COR-L47 (cell line): ENCODE results near the gene PRPS1.
"Not testable (repeated sequence)": the region's sequence is repeated elsewhere in the genome, so short reads cannot be mapped to it uniquely, and the experiment has no call there.

ENCODE experiments used
- DNase-seq: peaks from one replicate; lab custom pipeline; 2025; lab: John Stamatoyannopoulos, UW

The PRPS1 gene

DNA sequence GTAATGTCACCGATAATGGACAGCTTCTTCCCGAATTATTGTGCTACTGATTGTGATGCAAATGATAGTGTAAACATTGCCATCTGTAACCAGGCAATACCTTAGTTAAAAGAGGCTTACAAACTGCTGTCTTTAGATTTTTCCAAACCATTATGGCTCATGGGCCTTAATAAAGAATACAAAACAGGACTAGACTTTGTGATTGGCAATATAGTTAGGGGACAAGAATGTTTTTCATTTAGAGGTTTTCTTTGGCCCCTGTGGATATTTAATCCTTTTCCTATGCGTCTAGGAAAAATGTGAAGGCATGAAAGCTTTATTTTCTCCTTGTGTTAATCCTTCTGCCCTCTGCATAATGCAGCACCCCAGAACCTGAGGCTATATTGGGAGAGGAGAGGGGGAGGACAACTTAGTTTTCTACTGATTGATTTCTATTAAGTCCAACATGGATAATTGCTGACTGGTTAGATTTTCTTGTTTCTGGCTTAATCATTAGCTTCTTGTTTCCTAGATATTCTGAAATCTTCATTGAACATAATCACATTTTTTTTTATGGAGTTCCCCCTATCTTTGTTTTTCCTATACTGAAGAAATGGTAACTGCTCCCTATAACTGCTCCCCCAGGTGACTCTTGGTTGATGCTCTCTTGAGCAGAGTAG lies 1.9 kb downstream of the PRPS1 start:
- no peak for DNase-seq

- no peak for DNase-seq
Measured at GRCh38 chrX:107632346-107632745, 4.0 kb downstream of the PRPS1 start.

GRCh38 chrX:107646735-107647134 lies 18.4 kb downstream of the PRPS1 start:
- no peak for DNase-seq

- no peak for DNase-seq
Measured at GRCh38 chrX:107648332-107648731, 20.0 kb downstream of the PRPS1 start.

- DNase-seq, result no peak
Measured at GRCh38 chrX:107654566-107654871, 26.2 kb downstream of the PRPS1 start.

DNA sequence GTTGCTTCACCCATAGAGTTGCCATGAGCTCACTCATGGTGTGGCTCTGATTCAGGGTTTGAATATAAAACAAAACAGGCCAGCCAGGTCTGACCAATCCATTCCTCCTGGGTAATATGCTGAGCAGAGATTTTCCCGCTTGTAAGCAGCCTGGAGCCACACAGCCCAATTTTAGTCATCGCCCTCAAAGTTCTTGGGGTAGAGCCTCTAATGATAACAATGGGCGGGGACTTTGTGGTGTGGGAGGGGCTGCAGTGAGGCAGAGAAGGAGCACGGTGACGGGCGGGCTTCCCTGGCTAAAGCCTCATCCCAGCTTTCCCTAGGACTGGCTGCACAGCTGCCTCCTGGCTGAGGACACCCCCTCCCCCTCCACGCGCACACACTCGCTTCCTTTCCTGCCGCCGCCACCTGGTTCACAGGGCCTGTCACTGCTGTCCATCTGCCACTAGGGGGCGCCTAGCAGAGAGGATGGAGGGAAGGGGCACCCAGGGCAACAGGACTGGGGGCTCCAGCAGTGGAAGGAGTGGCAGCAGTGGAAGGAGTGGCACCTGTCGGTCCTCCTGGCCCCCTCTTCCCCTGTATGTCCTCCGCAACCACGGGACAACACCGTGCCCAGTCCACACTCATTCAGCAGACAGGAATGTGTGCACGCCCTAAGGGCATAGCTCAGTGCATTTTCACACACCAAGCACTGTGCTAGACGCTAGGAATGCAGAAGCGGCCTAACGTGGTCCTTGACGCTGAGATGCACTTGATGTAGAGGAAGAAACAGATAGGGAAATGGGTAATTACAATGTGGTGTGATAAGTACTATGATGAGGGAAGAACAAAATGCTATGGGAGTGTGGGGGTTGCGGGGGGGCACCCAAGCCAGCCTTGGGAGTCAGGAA lies 26.8 kb downstream of the PRPS1 start:
- peak; percentile 4 for DNase-seq

DNA sequence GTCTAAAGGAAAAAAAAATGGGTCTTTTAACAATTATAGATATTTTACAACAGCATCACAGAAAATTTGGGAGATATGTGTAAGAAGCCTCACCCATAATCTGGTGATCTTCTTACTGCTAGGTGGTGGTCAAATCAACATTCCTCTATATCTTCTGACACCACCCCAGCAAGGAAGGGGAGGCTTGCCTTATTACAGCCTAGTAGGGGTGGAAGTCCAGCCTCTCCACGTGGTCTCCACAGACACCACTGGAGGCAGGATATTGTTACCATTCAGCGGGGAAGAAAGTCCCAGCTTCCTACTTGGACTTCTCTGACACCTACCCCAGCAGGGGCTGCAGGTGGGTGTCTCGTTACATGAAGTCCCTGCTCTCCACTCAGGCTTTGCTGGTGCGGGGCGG lies 28.7 kb downstream of the PRPS1 start:
- DNase-seq, result no peak

DNA sequence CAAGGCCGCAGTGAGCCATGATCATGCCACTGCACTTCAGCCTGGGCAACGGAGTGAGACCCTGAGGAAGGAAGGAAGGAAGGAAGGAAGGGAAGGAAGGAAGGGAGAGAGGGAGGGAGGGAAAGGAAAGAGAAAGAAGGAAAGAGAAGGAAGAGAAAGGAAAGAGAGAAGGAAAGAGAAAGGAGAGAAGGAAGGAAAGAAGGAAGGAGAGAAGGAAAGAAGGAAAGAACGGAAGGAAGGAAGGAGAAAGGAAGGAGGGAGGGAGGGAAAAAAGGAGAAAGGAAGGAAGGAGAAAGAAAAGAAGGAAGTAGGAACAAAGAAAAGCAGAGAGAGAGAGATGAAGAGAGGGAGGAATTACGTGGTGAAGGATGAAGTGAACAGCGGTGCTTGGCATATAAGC lies 30.4 kb downstream of the PRPS1 start:
- DNase-seq, result no peak

GRCh38 chrX:107659286-107659685 lies 31.0 kb downstream of the PRPS1 start:
- DNase-seq, result no peak

DNA sequence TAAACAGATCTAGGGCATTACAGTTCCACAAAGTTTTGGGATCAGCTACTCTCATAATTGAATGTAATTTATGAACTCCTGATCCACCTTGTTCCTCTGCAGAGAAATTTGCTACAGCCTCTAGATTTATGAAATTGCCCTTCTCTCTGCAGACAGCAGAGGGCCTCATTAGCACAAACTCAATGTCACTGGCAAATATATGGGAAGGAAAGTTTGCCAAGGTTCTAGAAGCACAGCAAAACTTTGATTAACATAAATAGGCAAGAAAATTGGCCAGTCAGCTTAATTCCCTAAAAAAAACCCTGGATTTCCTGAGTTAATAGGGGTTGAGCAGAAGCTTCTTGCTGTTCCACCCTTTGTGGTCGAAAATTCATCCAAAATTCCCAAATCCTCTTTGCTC lies 31.5 kb downstream of the PRPS1 start:
- DNase-seq, result no peak

DNA sequence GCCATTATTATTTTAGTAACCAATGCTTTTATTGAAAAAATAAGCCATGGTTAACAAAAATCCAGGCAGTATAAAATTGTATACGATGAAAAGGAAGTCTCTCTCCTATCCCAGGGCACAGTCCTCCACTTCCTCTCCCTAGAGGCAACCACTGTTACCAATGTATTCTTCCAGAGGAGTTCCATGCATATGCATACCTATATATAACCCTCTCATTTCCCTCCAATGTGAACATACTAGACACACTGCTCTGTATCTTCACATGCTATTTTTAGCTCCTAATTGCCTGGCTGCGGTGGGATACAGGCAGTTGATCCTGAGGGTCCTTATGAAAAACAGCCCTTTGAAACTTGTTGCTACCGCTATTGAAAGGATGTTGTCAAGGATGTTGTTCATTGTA lies 33.8 kb downstream of the PRPS1 start:
- no peak for DNase-seq

DNA sequence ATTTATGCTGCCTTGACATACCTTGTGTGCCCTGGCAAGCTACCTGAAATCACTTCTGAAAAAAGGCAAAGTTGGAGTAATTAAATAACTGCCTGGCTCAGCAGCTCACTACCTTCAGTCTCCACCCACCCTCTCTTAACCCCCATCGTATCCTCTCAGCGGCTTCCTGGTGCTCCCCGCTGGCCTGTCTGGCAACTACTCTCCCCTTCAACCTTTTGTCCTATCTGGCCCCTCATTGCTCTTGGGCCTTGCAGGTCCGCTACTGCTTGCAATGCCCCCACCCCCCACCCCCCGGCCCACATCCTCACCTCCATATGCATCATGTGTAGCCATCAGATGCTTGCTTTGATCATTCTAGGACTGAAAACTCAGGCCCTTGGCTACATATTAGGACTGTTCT lies 34.5 kb downstream of the PRPS1 start:
- DNase-seq, result no peak

DNA sequence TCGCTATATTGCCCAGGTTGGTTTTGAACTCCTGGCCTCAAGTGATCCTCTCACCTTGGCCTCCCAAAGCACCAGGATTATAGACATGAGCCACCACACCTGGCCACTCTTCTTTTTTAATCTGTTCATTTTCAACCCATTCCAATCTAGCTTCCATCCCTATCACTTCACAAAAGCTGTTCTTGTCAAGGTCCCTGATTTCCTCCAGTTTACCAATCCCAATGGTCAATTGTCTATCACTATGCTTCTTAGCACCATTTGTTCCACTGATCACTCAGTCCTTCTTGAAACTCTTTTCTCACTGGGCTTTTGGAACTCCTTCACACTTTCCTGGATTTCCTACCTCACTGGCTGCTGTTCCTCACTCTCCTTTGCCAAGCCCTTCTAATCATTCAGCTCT lies 38.6 kb downstream of the PRPS1 start:
- DNase-seq, result no peak

DNA sequence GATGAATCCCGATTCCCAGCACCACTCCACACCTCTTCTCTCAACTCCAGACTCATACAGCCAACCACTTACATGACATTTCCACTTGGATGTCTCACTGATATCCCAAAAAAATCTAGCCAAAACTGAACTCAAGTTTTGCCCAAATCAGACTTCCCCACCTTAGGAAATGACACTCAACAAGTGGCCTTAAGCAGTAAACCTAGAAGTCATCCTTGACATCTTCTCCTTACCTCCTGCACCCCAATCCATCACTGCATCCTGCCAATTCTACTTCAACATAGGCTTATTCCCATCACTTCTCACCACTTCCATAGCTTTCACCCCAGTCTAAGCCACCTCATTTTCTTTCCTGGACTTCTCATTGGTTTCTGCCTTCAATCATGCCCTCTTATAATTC lies 39.1 kb downstream of the PRPS1 start:
- no peak for DNase-seq

GRCh38 chrX:107668710-107669109 lies 40.4 kb downstream of the PRPS1 start:
- DNase-seq, result not testable (repeated sequence)

GRCh38 chrX:107669261-107669660 lies 41.0 kb downstream of the PRPS1 start:
- no peak for DNase-seq

DNA sequence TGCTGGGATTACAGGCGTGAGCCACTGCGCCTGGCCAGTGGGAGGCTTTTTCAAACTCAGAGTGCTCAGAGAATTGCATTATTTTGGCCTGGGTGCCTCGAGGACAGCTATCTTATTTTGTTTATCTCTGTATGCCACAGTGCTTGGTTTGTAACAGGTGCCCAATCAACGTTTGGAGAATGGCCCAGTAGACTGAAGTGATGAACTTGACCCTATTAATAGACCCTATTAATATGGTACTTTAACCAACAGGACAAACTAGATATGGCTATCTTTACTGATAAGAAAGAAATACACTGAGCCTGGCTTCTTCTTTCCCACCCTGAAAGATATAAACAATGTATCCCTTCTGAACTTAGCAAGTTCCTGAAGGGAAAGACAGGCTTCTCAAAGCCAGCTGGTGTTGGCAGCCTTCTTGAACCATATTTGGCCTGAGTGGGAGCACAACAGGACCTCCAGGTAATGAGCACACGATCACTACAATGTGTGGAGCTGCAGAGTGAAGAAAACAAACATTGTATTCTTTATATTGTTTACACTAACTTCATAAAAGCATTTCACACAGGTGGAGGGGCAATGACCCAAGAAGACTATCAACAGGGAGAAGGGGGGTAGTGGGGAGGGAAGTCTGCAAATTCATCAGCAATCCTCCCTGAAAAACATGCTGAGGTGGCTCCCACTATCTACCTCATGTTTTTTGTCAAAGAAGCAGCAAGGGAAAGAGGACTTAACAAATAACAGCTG lies 41.7 kb downstream of the PRPS1 start:
- peak; percentile 27 for DNase-seq

GRCh38 chrX:107671256-107671655 lies 42.9 kb downstream of the PRPS1 start:
- DNase-seq, result not testable (repeated sequence)

DNA sequence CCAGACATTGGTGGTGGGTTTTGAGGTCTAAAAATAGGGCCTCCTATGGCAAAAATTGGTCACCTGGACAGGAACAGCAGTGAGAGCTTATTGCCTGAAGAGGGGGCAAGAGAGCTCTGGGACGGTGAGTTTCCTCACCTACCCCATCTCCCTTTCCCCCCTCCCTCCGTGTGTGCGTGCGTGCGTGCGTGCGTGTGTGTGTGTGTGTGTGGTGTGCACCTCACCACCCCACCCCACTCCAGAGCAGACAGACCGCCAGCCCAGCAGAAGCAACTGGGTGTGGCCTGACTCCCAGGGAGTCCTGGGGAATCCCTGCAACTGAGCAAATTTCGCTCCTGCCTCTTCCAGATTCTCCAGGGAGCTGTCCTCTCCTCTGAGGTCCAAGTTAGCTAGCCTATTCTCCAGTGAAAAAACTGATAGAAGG lies 44.7 kb downstream of the PRPS1 start:
- DNase-seq, result peak; percentile 8

DNA sequence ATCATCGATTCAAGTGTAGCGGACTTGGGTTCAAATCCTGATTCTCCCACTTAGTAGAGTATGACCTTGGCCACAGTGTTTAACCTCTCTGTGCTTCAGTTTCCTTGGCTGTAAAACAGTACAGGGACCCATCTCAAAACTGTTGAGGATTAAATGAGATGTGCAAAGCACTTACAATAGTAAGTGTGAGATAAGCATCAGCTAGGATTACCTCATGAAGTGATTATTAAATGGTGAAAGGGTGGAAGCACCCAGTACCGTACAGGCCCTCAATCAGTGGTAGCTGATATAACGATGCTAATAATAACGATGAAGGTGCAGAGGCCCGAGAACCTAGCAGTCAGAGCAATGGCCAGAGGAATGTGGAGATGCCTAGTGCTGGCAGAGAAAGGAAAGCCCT lies 45.1 kb downstream of the PRPS1 start:
- DNase-seq, result no peak

DNA sequence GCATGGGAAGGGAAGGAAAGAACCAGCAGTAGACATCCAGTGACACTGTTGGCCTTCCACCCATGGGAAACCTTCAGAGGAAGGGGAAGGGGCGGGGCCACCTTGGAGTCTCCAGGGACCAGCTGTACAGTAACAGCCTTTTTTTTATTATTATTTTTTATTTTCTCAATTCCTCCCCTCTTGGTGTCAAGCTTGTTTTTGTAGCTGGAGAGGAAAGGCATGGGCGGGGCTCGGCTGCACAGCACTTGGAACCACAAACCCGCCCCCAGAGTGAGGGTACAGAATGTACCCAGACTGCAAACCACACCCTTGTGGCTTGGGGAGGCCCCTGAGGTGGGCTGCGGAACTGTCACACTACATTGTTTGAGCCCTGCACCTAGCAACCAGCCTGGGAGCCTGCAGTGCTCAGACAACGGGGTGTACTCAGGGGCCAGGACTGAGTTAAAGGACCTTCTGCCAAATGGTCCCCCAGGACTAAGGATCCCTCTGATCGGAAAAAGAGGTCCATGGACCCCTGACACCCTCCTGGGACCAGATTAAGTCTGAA lies 45.7 kb downstream of the PRPS1 start:
- DNase-seq, result no peak

- no peak for DNase-seq
Measured at GRCh38 chrX:107674480-107675364, 46.4 kb downstream of the PRPS1 start.
